ENCODE results near the gene TMEM208.

TMEM208 gene

GRCh38 chr16:67271446-67271845 is 44.5 kb downstream of the TMEM208 start:
- in situ Hi-C loops (cut with HindIII; ENCODE audit: low sequenced_read_pairs): no loop called here
- H3K4me3 ChIP-seq (ENCODE audit: low read depth, low read length): no peak overlapping the region
- TF ChIP-seq, protein P1, sequence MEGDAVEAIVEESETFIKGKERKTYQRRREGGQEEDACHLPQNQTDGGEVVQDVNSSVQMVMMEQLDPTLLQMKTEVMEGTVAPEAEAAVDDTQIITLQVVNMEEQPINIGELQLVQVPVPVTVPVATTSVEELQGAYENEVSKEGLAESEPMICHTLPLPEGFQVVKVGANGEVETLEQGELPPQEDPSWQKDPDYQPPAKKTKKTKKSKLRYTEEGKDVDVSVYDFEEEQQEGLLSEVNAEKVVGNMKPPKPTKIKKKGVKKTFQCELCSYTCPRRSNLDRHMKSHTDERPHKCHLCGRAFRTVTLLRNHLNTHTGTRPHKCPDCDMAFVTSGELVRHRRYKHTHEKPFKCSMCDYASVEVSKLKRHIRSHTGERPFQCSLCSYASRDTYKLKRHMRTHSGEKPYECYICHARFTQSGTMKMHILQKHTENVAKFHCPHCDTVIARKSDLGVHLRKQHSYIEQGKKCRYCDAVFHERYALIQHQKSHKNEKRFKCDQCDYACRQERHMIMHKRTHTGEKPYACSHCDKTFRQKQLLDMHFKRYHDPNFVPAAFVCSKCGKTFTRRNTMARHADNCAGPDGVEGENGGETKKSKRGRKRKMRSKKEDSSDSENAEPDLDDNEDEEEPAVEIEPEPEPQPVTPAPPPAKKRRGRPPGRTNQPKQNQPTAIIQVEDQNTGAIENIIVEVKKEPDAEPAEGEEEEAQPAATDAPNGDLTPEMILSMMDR (IDR thresholded peaks at IDR 0.05; ENCODE audit: low read depth, low read length, missing control alignments): no peak
- no peak for DNase-seq (ENCODE audit: low read depth)

DNA sequence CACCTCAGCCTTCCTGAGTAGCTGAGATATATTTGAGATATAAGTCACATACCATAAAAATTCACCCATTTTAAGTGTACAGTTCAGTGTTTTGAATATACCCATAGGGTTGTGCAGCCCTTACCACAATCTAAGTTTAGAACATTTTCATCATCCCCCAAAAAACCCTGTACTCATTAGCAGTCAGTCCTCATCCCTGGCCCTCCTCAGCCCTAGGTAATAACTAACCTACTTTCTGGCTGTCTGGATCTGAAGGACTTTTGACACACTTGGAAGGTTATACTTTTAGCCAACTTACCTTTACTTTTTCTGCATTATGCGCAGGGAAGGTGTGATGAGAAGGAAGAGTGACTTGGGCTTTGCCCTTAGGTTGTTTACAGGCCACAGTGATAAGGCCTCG is 48.4 kb downstream of the TMEM208 start:
- DNase-seq (ENCODE audit: low read depth): no peak
- in situ Hi-C loops (cut with HindIII; ENCODE audit: low sequenced_read_pairs): no loop called here
- H3K4me3 ChIP-seq (ENCODE audit: low read depth, low read length): no peak overlapping the region

GRCh38 chr16:67277294-67277998 is 50.5 kb downstream of the TMEM208 start:
- DNase-seq (ENCODE audit: low read depth): peak; percentile 99
- TF ChIP-seq, protein P1 (IDR thresholded peaks at IDR 0.05; ENCODE audit: low read depth, low read length, missing control alignments): no peak
- in situ Hi-C loops (cut with HindIII; ENCODE audit: low sequenced_read_pairs): no loop called here
- peak overlapping the region; percentile 44 for H3K4me3 ChIP-seq (ENCODE audit: low read depth, low read length)

More for the DNA sequence above, 48.4 kb downstream of the TMEM208 start:
- TF ChIP-seq, protein P1 (IDR thresholded peaks at IDR 0.05; ENCODE audit: low read depth, low read length, missing control alignments): no peak

- in situ Hi-C loops (cut with HindIII; ENCODE audit: low sequenced_read_pairs): no loop called here
- peak; percentile 61 for DNase-seq (ENCODE audit: low read depth)
- TF ChIP-seq, protein P1 (IDR thresholded peaks at IDR 0.05; ENCODE audit: low read depth, low read length, missing control alignments): no peak
- peak overlapping the region; percentile 44 for H3K4me3 ChIP-seq (ENCODE audit: low read depth, low read length)
These were observed 51.3 kb downstream of the TMEM208 start for GRCh38 chr16:67277999-67278772.
